GM06990 (cell line): ENCODE data around the gene PLXNA1.

ENCODE experiments used
- DNase-seq: peaks from one replicate; pipeline ENCODE4 v3.0.0-alpha.2; 2011; ENCODE audit not compliant: insufficient read length; ENCODE audit errors: extremely low read depth
- H3K27me3 ChIP-seq: replicated peaks from 2 replicates; pipeline ENCODE4 v1.6.0; 2011; ENCODE audit warnings: low read length; ENCODE audit not compliant: control insufficient read depth, insufficient read depth
- H3K36me3 ChIP-seq: 2 replicates; pipeline ENCODE4 v1.5.1; 2011; ENCODE audit warnings: low read length; ENCODE audit not compliant: control insufficient read depth, insufficient read depth
- H3K4me3 ChIP-seq: replicated peaks from 2 replicates; pipeline ENCODE4 v1.5.1; 2011; ENCODE audit warnings: low read depth, mild to moderate bottlenecking, control low read depth, low read length
- CTCF ChIP-seq: IDR thresholded peaks from 2 replicates; pipeline ENCODE4 v1.5.1; 2011; ENCODE audit warnings: low read length, control low read depth, mild to moderate bottlenecking, inconsistent platforms; ENCODE audit not compliant: insufficient read depth, poor library complexity, severe bottlenecking

The PLXNA1 gene

GRCh38 chr3:126937533-126937932 is 45.4 kb upstream of the PLXNA1 start:
- no peaks in the 10 kb centered on the region for H3K27me3 ChIP-seq

GRCh38 chr3:126937973-126938372 is 44.9 kb upstream of the PLXNA1 start:
- TF ChIP-seq CTCF, result no peak
- DNase-seq, result no peak
- Histone ChIP-seq H3K36me3 (no peaks in the 10 kb centered on the region), H3K27me3 (no peaks in the 10 kb centered on the region), H3K4me3 (no peak overlapping the region)

More at GRCh38 chr3:126937533-126937932, 45.4 kb upstream of the PLXNA1 start:
- TF ChIP-seq CTCF, result no peak
- H3K36me3 ChIP-seq, result no peaks in the 10 kb centered on the region
- DNase-seq, result no peak
- no peak overlapping the region for H3K4me3 ChIP-seq

DNA sequence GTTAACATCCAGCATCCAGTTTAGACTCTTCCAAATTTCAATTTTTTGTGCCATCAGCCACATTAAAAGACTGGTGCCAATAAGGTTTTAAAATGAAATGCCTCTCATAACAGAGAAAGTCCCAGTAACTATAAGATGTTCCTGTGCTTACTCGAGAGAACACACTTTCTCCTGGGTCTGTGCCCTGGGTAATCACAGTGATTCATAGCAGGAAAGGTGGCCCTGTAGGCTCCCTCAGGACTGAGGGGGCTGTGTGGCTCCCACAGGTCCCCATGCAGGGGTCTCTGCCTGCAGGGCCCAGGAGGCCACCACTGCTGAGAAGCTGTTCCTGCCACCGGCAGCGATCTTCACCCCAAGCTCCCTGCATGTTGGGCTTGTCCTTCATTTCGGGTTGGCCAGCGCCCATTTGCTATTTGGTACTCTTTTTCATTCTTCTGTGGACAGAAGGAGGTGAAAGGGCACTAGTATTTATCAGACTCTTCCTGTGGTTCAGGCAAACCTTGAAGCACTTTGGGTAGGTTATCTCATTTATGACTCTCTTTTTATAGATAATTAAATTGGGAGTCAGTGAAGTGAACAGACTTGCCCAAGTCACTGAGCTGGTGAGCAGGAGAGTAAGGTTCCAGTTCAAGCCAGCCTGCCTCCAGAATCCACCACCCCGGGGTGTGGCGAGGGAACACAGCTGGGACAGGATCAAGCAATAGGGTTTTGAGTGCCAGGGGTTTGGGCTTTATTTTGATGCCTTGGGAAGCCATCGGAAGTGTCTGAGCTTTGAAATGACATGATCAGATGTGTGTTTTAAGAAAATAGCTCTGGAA is 44.2 kb upstream of the PLXNA1 start:
- Histone ChIP-seq H3K27me3 (no peaks in the 10 kb centered on the region), H3K36me3 (no peaks in the 10 kb centered on the region), H3K4me3 (no peak overlapping the region)
- no peak for DNase-seq
- no peak for TF ChIP-seq CTCF

DNA sequence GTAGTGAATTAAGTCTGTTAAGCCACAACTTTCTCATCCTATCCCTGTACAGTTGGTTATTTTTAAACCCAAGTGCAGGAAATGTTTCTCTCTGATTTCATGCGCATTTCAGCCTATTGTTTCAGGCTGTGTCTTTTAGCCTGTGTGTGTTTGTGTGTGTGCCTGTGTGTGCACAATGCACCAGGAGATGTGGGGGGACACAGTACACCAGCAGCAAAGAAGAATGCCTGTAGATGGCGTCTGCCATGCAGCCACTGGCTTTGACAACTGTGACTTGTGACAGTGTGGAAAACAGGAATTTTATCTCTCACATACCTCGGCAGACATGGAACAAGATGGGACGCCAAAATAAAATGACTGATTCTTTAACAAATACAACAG is 43.6 kb upstream of the PLXNA1 start:
- Histone ChIP-seq H3K27me3 (no peaks in the 10 kb centered on the region), H3K36me3 (no peaks in the 10 kb centered on the region), H3K4me3 (no peak overlapping the region)
- no peak for DNase-seq
- no peak for TF ChIP-seq CTCF

GRCh38 chr3:126939733-126940132 is 43.2 kb upstream of the PLXNA1 start:
- TF ChIP-seq CTCF, result no peak

More at GRCh38 chr3:126939733-126940132, 43.2 kb upstream of the PLXNA1 start:
- H3K36me3 ChIP-seq, result no peaks in the 10 kb centered on the region
- H3K4me3 ChIP-seq, result no peak overlapping the region
- DNase-seq, result no peak
- no peaks in the 10 kb centered on the region for H3K27me3 ChIP-seq
